Astrocyte (in vitro differentiated cells and primary cell): ENCODE measurements around the gene AGPAT4. TPM values are rescaled to one million over a fixed set of nuclear protein-coding genes. Genes with fewer than 3 reads are reported as not detected.
A peak's percentile ranks its signal among the peaks of the same experiment; 100 is the strongest.

Source experiments
- DNase-seq: peaks from one replicate; pipeline ENCODE4 v3.0.0-alpha.2; 2010; ENCODE audit warnings: low read depth
- FAIRE-seq: peaks from 2 replicates; lab custom pipeline; 2011; peaks lifted over from hg19 to GRCh38; lab: Jason Lieb, UNC
- H2AFZ ChIP-seq: 2 replicates; pipeline ENCODE4 v1.6.0; 2012; ENCODE audit warnings: low read depth, low read length, inconsistent platforms
- H3K27ac ChIP-seq: 2 replicates; pipeline ENCODE4 v1.5.1; 2011; ENCODE audit warnings: low read depth, low read length, inconsistent platforms
- H3K27me3 ChIP-seq: 2 replicates; pipeline ENCODE4 v1.6.0; 2011; ENCODE audit warnings: low read length, inconsistent platforms; ENCODE audit not compliant: insufficient read depth
- H3K36me3 ChIP-seq: 2 replicates; pipeline ENCODE4 v1.5.1; 2011; ENCODE audit warnings: low read length, inconsistent platforms; ENCODE audit not compliant: insufficient read depth
- H3K4me1 ChIP-seq: 2 replicates; pipeline ENCODE4 v1.5.1; 2011; ENCODE audit warnings: low read length, inconsistent platforms; ENCODE audit not compliant: insufficient read depth
- H3K4me2 ChIP-seq: 2 replicates; pipeline ENCODE4 v1.6.0; 2012; ENCODE audit warnings: low read length, inconsistent platforms
- H3K4me3 ChIP-seq: 2 replicates; pipeline ENCODE4 v1.5.1; 2011; ENCODE audit warnings: low read depth, mild to moderate bottlenecking, low read length, inconsistent platforms; ENCODE audit not compliant: insufficient read depth
- H3K79me2 ChIP-seq: 2 replicates; pipeline ENCODE4 v1.6.0; 2012; ENCODE audit warnings: mild to moderate bottlenecking, low read length, inconsistent platforms; ENCODE audit not compliant: insufficient read depth
- H3K9ac ChIP-seq: 2 replicates; pipeline ENCODE4 v1.6.0; 2012; ENCODE audit warnings: mild to moderate bottlenecking, low read length, inconsistent platforms
- H3K9me3 ChIP-seq: 2 replicates; pipeline ENCODE4 v1.5.1; 2012; ENCODE audit warnings: low read depth, mild to moderate bottlenecking, low read length, inconsistent platforms; ENCODE audit not compliant: insufficient read depth
- H4K20me1 ChIP-seq: 2 replicates; pipeline ENCODE4 v1.6.0; 2012; ENCODE audit warnings: low read length, inconsistent platforms; ENCODE audit not compliant: insufficient read depth
- H3K27ac Mint-ChIP-seq: one replicate; pipeline ENCODE4 v1.8.0; 2021; ENCODE audit warnings: mild to moderate bottlenecking, mixed read lengths; ENCODE audit not compliant: unreplicated experiment
- H3K27me3 Mint-ChIP-seq: one replicate; pipeline ENCODE4 v1.8.0; 2021; ENCODE audit warnings: low read depth, mixed read lengths; ENCODE audit not compliant: unreplicated experiment
- H3K36me3 Mint-ChIP-seq: one replicate; pipeline ENCODE4 v1.8.0; 2021; ENCODE audit warnings: low read depth, mixed read lengths; ENCODE audit not compliant: unreplicated experiment
- H3K4me1 Mint-ChIP-seq: one replicate; pipeline ENCODE4 v1.8.0; 2021; ENCODE audit warnings: low read depth, mixed read lengths; ENCODE audit not compliant: unreplicated experiment
- H3K4me3 Mint-ChIP-seq: one replicate; pipeline ENCODE4 v1.8.0; 2021; ENCODE audit warnings: mild to moderate bottlenecking, moderate library complexity, mixed read lengths; ENCODE audit not compliant: unreplicated experiment
- H3K9me3 Mint-ChIP-seq: one replicate; pipeline ENCODE4 v1.8.0; 2021; ENCODE audit warnings: mild to moderate bottlenecking, mixed read lengths; ENCODE audit not compliant: unreplicated experiment
- EZH2 ChIP-seq: IDR thresholded peaks from 2 replicates; pipeline ENCODE4 v1.6.1; 2012; ENCODE audit warnings: mild to moderate bottlenecking, low read length, inconsistent platforms; ENCODE audit not compliant: insufficient read depth
- total RNA-seq: library from RNA; stranded (reverse); gene quantifications from 2 replicates; pipeline ENCODE4 v1.2.1, GENCODE V29; 2021
- TF ChIP-seq, protein P1 (sequence below): IDR thresholded peaks from 2 replicates; pipeline ENCODE4 v1.5.1; 2011; ENCODE audit warnings: low read depth, mild to moderate bottlenecking, inconsistent platforms, low read length, moderate library complexity; ENCODE audit not compliant: insufficient read depth

Gene AGPAT4
- total RNA-seq, 1 donor from 2014 or later: 27.2 TPM

DNA sequence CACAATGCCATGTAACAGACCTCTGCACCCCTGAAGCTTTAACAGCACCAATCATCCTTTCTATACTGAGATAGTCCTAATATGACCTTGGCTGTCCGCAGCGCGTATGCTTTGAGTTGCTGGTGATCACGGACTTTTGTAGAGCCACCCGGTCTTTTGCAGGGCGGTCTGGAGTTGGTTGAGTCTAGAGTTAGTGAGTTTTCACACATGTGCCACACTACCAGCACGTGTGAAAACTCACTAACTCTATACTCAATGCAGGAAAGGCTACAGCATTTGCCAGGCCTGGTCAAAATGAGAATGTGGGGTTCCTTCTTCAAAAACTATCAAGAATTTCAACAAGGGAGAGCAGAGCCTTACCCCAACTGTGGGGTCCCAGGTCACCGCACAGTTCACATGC lies 14.6 kb downstream of the AGPAT4 start:
- no peak overlapping the region for H3K27ac ChIP-seq
- no peak overlapping the region for H3K4me3 ChIP-seq
- Mint-ChIP-seq H3K27ac (no peak overlapping the region), H3K27me3 (no peaks in the 10 kb centered on the region), H3K4me1 (peaks cover 7% of the 10 kb centered on the region), H3K9me3 (no peaks in the 10 kb centered on the region), H3K4me3 (no peak overlapping the region), H3K36me3 (peaks cover 28% of the 10 kb centered on the region)
- no peaks in the 10 kb centered on the region for H3K36me3 ChIP-seq
- DNase-seq: no peak
- peaks cover 23% of the 10 kb centered on the region for H4K20me1 ChIP-seq
- H3K9ac ChIP-seq: no peak overlapping the region
- no peak overlapping the region for H3K4me2 ChIP-seq
- H3K27me3 ChIP-seq: no peaks in the 10 kb centered on the region
- H3K4me1 ChIP-seq: peaks cover 14% of the 10 kb centered on the region
- H2AFZ ChIP-seq: no peak overlapping the region
- peaks cover 40% of the 10 kb centered on the region for H3K79me2 ChIP-seq
- no peak for FAIRE-seq
- TF ChIP-seq, protein P1, sequence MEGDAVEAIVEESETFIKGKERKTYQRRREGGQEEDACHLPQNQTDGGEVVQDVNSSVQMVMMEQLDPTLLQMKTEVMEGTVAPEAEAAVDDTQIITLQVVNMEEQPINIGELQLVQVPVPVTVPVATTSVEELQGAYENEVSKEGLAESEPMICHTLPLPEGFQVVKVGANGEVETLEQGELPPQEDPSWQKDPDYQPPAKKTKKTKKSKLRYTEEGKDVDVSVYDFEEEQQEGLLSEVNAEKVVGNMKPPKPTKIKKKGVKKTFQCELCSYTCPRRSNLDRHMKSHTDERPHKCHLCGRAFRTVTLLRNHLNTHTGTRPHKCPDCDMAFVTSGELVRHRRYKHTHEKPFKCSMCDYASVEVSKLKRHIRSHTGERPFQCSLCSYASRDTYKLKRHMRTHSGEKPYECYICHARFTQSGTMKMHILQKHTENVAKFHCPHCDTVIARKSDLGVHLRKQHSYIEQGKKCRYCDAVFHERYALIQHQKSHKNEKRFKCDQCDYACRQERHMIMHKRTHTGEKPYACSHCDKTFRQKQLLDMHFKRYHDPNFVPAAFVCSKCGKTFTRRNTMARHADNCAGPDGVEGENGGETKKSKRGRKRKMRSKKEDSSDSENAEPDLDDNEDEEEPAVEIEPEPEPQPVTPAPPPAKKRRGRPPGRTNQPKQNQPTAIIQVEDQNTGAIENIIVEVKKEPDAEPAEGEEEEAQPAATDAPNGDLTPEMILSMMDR: no peak
- TF ChIP-seq EZH2: no peak
- no peaks in the 10 kb centered on the region for H3K9me3 ChIP-seq

DNA sequence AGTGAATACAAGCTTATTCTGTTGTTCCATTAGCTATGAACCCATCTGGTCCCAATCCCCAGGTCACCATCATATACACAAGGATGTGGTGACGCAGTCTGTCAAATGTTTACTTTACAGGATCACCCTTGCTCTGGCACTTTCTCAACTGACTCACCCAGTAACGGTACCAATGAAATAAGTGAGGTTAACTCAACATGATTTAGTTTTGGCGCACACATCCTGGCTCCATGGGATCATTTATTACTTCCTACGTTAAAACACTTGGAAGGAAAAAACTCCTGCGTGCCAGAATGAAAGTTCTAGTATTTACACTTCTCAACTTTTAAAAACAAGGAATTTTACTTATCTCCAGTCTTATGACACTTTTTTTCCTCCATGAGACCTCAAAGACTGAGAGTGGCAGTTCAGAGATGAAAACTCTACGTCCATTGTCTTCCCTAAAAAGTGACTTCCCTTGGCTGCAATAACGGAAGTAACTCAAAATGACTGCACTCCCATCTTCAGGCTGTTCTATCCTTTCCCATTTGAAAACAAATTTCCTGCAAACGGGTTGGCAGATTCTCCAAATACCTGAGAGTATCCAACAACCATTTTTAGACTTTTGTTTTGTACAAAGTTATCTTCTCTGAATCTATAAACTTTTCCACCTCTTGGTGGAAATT lies 15.9 kb downstream of the AGPAT4 start:
- H3K36me3 ChIP-seq: no peaks in the 10 kb centered on the region
- H3K36me3 Mint-ChIP-seq: peaks cover 23% of the 10 kb centered on the region
- H3K27ac ChIP-seq: peak overlapping the region; percentile 76
- no peak overlapping the region for H3K27ac Mint-ChIP-seq
- H3K27me3 Mint-ChIP-seq: no peaks in the 10 kb centered on the region
- H3K9ac ChIP-seq: peak overlapping the region; percentile 63
- H3K4me3 Mint-ChIP-seq: no peak overlapping the region
- H3K9me3 Mint-ChIP-seq: no peaks in the 10 kb centered on the region
- DNase-seq (peak; percentile 99), FAIRE-seq (peak; percentile 69)
- peak overlapping the region; percentile 73 for H3K4me2 ChIP-seq
- TF ChIP-seq, protein P1: no peak
- no peak for TF ChIP-seq EZH2
- peaks cover 23% of the 10 kb centered on the region for H4K20me1 ChIP-seq
- H2AFZ ChIP-seq: no peak overlapping the region
- no peaks in the 10 kb centered on the region for H3K27me3 ChIP-seq
- H3K9me3 ChIP-seq: no peaks in the 10 kb centered on the region
- peak overlapping the region; percentile 21 for H3K4me3 ChIP-seq
- peaks cover 14% of the 10 kb centered on the region for H3K4me1 ChIP-seq
- H3K4me1 Mint-ChIP-seq: peaks cover 7% of the 10 kb centered on the region
- peaks cover 47% of the 10 kb centered on the region for H3K79me2 ChIP-seq

DNA sequence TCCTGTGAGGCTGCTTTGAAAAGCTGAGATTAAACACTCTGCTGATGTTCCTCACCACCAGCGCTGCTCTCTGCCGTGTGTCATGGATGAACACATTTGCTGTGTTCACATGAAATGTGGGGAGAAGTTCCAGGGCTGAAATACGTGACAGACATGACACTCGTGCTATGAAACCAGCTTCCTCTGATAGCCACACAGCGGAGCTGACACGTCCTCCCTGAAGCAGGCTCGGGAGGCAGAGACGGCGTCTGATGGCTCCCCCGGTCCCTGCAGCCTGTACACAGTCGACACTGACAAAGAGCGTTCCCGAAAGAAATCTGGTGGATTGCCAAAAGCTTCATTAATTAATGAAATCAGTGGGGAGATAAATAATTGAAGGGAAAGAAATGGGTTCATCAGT lies 17.5 kb downstream of the AGPAT4 start:
- Histone ChIP-seq H4K20me1 (peaks cover 21% of the 10 kb centered on the region), H3K9ac (peak overlapping the region; percentile 7), H3K27me3 (no peaks in the 10 kb centered on the region), H3K9me3 (no peaks in the 10 kb centered on the region), H2AFZ (no peak overlapping the region), H3K27ac (no peak overlapping the region), H3K4me1 (peaks cover 14% of the 10 kb centered on the region), H3K4me3 (no peak overlapping the region), H3K4me2 (peak overlapping the region; percentile 4), H3K36me3 (no peaks in the 10 kb centered on the region), H3K79me2 (peaks cover 59% of the 10 kb centered on the region)
- Mint-ChIP-seq H3K36me3 (peaks cover 17% of the 10 kb centered on the region), H3K4me3 (no peak overlapping the region), H3K4me1 (peaks cover 11% of the 10 kb centered on the region), H3K27ac (no peak overlapping the region), H3K27me3 (no peaks in the 10 kb centered on the region), H3K9me3 (no peaks in the 10 kb centered on the region)
- no peak for TF ChIP-seq EZH2
- TF ChIP-seq, protein P1: no peak
- DNase-seq: no peak
- FAIRE-seq: no peak
